DND-41 (cell line): ENCODE measurements around the gene FRMD3.

ENCODE experiments used
- EZH2 ChIP-seq: IDR thresholded peaks from 3 replicates; pipeline ENCODE4 v1.6.1; 2012; ENCODE audit warnings: borderline replicate concordance, low read depth, mild to moderate bottlenecking, moderate library complexity, low read length, inconsistent platforms; ENCODE audit not compliant: severe bottlenecking
- TF ChIP-seq, protein P1 (sequence below): IDR thresholded peaks from 2 replicates; pipeline ENCODE4 v1.5.1; 2012; ENCODE audit warnings: borderline replicate concordance, low read length, moderate library complexity, mild to moderate bottlenecking; ENCODE audit not compliant: poor library complexity, severe bottlenecking; ENCODE audit errors: extremely low read depth

DNA sequence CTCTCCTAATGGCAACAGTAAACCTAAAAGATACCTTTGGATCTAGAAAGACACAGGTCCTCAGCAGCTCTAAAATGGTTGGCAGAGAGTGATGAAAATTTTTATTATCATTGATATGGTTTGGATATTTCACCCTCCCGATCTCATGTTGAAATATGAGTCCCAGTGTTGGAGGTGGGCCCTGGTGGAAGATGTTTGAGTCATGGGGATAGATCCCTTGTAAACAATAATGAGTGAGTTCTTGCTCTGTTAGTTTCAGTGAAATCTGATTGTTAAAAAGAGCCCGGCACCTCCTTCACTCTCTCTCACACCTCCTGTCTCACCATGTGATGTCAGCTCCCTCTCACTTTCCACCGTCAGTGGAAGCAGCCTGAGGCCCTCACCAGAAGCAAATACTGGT, 117.7 kb downstream of the FRMD3 start:
- TF ChIP-seq, protein P1, sequence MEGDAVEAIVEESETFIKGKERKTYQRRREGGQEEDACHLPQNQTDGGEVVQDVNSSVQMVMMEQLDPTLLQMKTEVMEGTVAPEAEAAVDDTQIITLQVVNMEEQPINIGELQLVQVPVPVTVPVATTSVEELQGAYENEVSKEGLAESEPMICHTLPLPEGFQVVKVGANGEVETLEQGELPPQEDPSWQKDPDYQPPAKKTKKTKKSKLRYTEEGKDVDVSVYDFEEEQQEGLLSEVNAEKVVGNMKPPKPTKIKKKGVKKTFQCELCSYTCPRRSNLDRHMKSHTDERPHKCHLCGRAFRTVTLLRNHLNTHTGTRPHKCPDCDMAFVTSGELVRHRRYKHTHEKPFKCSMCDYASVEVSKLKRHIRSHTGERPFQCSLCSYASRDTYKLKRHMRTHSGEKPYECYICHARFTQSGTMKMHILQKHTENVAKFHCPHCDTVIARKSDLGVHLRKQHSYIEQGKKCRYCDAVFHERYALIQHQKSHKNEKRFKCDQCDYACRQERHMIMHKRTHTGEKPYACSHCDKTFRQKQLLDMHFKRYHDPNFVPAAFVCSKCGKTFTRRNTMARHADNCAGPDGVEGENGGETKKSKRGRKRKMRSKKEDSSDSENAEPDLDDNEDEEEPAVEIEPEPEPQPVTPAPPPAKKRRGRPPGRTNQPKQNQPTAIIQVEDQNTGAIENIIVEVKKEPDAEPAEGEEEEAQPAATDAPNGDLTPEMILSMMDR = no peak
- TF ChIP-seq EZH2 = no peak
